Spleen (tissue), 7 donors: ENCODE data around the gene HSBP1.

ENCODE experiments used
- CTCF ChIP-seq, 11 experiments: fragments of 200-600 bp in 7 of 11; fragments of 450-650 bp in 4 of 11; sonication (generic) in 4 of 11; IDR thresholded peaks in 8 of 11; conservative IDR thresholded peaks in 3 of 11; 1 replicate in 7 of 11; 2 replicates in 4 of 11; pipeline versions ENCODE4 v1.4.0 to v1.8.0; 2016 to 2021; ENCODE audit warnings: antibody characterized with exemption in 11 of 11, inconsistent platforms in 4 of 11, mild to moderate bottlenecking in 1 of 11
- POLR2A ChIP-seq, 3 donors: fragments of 450-650 bp; IDR thresholded peaks; one replicate each; pipeline ENCODE4 v1.5.1; 2017; ENCODE audit warnings: antibody characterized with exemption in 3 of 3, mild to moderate bottlenecking in 1 of 3
- donor health status: DM: no; HTN: no; CAD: no; lungs with moderate emphysema.
- donor health status: DM: no; HTN: no; CAD: no.
- donor health status: DM: no; HTN: no; CAD: no.

- TF ChIP-seq CTCF (IDR thresholded peaks at IDR 0.05 in 8 of 11, conservative IDR thresholded peaks at IDR 0.05 in 3 of 11) = no peak
- TF ChIP-seq POLR2A (IDR thresholded peaks at IDR 0.05) = no peak
These were observed 18.0 kb upstream of the HSBP1 start for GRCh38 chr16:83789642-83790401.
